OCI-LY1 (cell line): ENCODE measurements around the gene JUNB.
A peak's percentile ranks its signal among the peaks of the same experiment; 100 is the strongest.

ENCODE experiments used
- H2AFZ ChIP-seq: fragments of 200-600 bp; sonication (generic), shearing (Covaris generic); 2 replicates; pipeline ENCODE4 v1.6.0; 2014; ENCODE audit warnings: antibody characterized with exemption, mild to moderate bottlenecking, low read length
- H3F3A ChIP-seq: fragments of 200-600 bp; sonication (generic), shearing (Covaris generic); 2 replicates; pipeline ENCODE4 v1.6.0; 2014; ENCODE audit warnings: mild to moderate bottlenecking, antibody characterized with exemption, low read length, moderate library complexity; ENCODE audit not compliant: insufficient read depth
- H3K27ac ChIP-seq: fragments of 200-600 bp; sonication (generic); 2 replicates; pipeline ENCODE4 v1.5.1; 2014; ENCODE audit warnings: low read length, mixed run types, mild to moderate bottlenecking, low read depth; ENCODE audit not compliant: poor library complexity, severe bottlenecking
- H3K27me3 ChIP-seq: fragments of 200-600 bp; sonication (generic); 2 replicates; pipeline ENCODE4 v1.6.0; 2014; ENCODE audit warnings: antibody characterized with exemption, mild to moderate bottlenecking, low read length, moderate library complexity; ENCODE audit not compliant: insufficient read depth
- H3K36me3 ChIP-seq: fragments of 200-600 bp; sonication (generic); 2 replicates; pipeline ENCODE4 v1.6.1; 2014; ENCODE audit warnings: mild to moderate bottlenecking, antibody characterized with exemption, low read length, moderate library complexity, mixed read lengths; ENCODE audit not compliant: insufficient read depth
- H3K4me1 ChIP-seq: fragments of 200-600 bp; sonication (generic); 2 replicates; pipeline ENCODE4 v1.5.1; 2014; ENCODE audit warnings: mild to moderate bottlenecking, low read length, moderate library complexity; ENCODE audit not compliant: insufficient read depth, severe bottlenecking
- H3K4me2 ChIP-seq: fragments of 200-600 bp; sonication (generic), shearing (Covaris generic); 2 replicates; pipeline ENCODE4 v1.6.1; 2014; ENCODE audit warnings: low read length
- H3K4me3 ChIP-seq: fragments of 200-600 bp; sonication (generic); 2 replicates; pipeline ENCODE4 v1.5.1; 2014; ENCODE audit warnings: low read length, low read depth, mild to moderate bottlenecking, mixed read lengths; ENCODE audit not compliant: poor library complexity, severe bottlenecking
- H3K79me2 ChIP-seq: fragments of 200-600 bp; shearing (Covaris generic); 2 replicates; pipeline ENCODE4 v1.6.1; 2016; ENCODE audit warnings: mixed run types, low read length, mixed read lengths; ENCODE audit not compliant: insufficient read depth
- H3K9ac ChIP-seq: fragments of 200-600 bp; sonication (generic), shearing (Covaris generic); 2 replicates; pipeline ENCODE4 v1.6.1; 2014; ENCODE audit warnings: mild to moderate bottlenecking, low read length, mixed read lengths
- H3K9me2 ChIP-seq: fragments of 200-600 bp; sonication (generic), shearing (Covaris generic); 2 replicates; pipeline ENCODE4 v1.6.1; 2014; ENCODE audit warnings: low read depth, mild to moderate bottlenecking, low read length, mixed read lengths
- H3K9me3 ChIP-seq: fragments of 200-600 bp; shearing (Covaris generic); 2 replicates; pipeline ENCODE4 v1.6.1; 2014; ENCODE audit warnings: low read length, mixed read lengths
- H4K20me1 ChIP-seq: fragments of 200-600 bp; sonication (generic), shearing (Covaris generic); 2 replicates; pipeline ENCODE4 v1.6.0; 2016; ENCODE audit warnings: mild to moderate bottlenecking, low read length; ENCODE audit not compliant: insufficient read depth
- EZH2 ChIP-seq: fragments of 200-600 bp; sonication (generic), shearing (Covaris generic); IDR thresholded peaks from 2 replicates; pipeline ENCODE4 v1.8.0; 2017; ENCODE audit warnings: borderline replicate concordance, mixed run types, mild to moderate bottlenecking, antibody characterized with exemption, low read length, moderate library complexity, mixed read lengths
- TF ChIP-seq, protein P1 (sequence below): fragments of 200-600 bp; sonication (generic), shearing (Covaris generic); IDR thresholded peaks from 2 replicates; pipeline ENCODE4 v1.5.1; 2017; ENCODE audit warnings: mild to moderate bottlenecking, antibody characterized with exemption, low read length, moderate library complexity, mixed read lengths

Gene JUNB

DNA sequence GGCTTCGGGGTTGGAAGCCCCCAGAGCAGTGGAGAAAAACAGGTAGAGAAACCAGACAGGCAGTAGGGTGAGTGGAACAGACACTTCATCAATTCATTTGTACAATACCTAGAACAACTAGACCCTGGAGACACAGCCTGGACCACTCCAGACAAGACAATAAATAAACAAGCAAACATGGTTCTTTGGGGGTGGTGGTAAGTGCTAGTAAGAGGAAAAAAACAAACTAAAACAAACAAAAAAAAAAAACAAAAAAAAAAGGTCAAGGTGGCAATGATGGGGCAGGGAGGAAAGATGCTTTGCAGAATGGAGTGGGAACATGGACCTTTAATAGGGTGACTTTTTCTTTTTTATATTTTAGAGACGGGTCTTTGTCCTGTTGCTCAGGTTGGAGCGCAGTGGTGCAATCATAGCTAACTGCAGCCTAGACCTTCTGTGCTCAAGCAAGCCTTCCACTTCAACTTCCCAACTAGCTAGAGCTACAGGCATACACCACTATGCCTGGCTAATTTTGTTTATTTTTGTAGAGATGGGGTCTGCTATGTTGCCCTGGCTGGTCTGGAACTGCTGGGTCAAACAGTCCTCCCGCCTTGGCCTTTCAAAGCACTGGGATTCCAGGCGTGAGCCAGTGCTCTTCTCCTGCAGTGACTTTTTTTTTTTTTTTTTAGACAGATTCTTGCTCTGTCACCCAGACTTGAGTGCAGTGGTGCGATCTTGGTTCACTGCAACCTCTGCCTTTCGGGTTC lies 3.1 kb downstream of the JUNB start:
- H4K20me1 ChIP-seq = no peaks in the 10 kb centered on the region
- H2AFZ ChIP-seq = no peak overlapping the region
- peaks cover 4% of the 10 kb centered on the region; the same call in 1 of the 2 replicates for H3K36me3 ChIP-seq
- no peaks in the 10 kb centered on the region for H3K9me2 ChIP-seq
- no peak for TF ChIP-seq EZH2
- TF ChIP-seq, protein P1, sequence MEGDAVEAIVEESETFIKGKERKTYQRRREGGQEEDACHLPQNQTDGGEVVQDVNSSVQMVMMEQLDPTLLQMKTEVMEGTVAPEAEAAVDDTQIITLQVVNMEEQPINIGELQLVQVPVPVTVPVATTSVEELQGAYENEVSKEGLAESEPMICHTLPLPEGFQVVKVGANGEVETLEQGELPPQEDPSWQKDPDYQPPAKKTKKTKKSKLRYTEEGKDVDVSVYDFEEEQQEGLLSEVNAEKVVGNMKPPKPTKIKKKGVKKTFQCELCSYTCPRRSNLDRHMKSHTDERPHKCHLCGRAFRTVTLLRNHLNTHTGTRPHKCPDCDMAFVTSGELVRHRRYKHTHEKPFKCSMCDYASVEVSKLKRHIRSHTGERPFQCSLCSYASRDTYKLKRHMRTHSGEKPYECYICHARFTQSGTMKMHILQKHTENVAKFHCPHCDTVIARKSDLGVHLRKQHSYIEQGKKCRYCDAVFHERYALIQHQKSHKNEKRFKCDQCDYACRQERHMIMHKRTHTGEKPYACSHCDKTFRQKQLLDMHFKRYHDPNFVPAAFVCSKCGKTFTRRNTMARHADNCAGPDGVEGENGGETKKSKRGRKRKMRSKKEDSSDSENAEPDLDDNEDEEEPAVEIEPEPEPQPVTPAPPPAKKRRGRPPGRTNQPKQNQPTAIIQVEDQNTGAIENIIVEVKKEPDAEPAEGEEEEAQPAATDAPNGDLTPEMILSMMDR = no peak
- H3K79me2 ChIP-seq = no peaks in the 10 kb centered on the region
- peak overlapping the region; percentile 77 for H3K4me2 ChIP-seq
- H3K9ac ChIP-seq = peak overlapping the region; percentile 77
- peak overlapping the region; percentile 76 for H3K4me3 ChIP-seq
- H3K27me3 ChIP-seq = no peaks in the 10 kb centered on the region
- peaks cover 30% of the 10 kb centered on the region for H3K4me1 ChIP-seq
- peak overlapping the region; percentile 42 for H3K27ac ChIP-seq
- no peaks in the 10 kb centered on the region for H3K9me3 ChIP-seq
- H3F3A ChIP-seq = no peaks in the 10 kb centered on the region

DNA sequence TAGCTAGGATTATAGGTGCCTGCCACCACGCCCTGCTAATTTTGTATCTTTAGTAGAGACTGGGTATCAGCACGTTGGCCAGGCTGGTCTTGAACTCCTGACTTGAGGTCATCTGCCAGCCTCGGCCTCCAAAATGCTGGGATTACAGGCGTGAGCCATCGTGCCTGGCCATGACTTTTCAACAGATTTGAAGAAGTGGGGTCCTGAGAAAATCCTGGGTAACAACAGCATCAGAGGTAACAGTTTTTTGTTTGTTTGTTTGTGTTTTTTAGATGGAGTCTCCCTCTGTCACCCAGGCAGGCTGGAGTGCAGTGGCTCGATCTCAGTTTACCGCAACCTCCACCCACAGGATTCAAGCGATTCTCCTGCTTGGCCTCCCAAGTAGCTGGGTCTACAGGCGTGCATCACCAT lies 3.7 kb downstream of the JUNB start:
- Histone ChIP-seq H3K4me2 (no peak overlapping the region), H3K36me3 (peaks cover 9% of the 10 kb centered on the region; the same call in 1 of the 2 replicates), H3K4me3 (no peak overlapping the region), H3F3A (no peaks in the 10 kb centered on the region), H3K27me3 (no peaks in the 10 kb centered on the region), H3K9me2 (no peaks in the 10 kb centered on the region), H3K27ac (peak overlapping the region; percentile 42), H3K9ac (no peak overlapping the region), H3K4me1 (peaks cover 32% of the 10 kb centered on the region), H2AFZ (no peak overlapping the region), H3K79me2 (no peaks in the 10 kb centered on the region), H4K20me1 (no peaks in the 10 kb centered on the region), H3K9me3 (no peaks in the 10 kb centered on the region)
- TF ChIP-seq, protein P1 = no peak

DNA sequence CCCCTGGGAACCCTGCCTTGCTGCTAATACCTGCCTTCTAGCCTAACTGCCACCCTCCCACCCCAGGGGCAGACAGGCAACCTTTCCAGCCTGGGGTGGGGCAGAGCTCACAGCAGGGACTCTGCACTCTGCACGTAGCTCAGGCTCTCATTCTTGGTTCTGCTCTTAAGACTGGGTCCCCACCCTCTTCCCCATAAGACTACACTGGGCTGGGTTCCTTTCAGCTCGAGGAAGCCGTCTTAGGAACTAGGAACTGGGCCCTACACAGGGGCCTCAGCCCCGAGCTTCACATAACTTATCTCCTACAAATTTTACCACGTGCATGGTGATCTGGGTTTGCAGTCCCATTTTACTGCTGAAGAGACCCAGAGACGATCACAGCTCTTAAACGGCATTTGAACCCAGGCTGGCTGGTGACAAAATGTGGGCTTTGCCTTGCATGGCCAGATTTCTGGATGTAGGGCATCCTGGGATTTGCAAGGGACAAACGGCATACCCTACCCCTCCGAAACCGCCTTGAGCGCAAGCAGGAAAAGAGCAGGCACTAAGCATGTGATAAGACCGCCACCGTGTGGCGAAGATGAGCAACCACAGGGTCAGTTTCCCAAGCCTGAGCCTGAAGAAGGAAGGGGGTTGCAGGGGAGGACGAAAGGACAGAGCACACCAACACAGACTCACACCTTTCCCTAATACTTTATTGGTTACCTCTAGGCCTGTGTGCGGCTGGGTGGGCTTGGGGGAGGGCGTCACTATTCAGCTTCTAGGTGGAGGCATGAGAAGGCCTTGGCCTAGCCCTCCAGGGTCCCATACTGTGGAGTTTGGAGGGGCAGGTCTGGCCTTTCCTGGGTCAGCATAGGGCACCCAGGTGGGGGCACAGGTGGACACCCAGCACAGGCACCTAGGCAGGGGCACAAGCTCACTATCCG lies 5.1 kb downstream of the JUNB start:
- H3F3A ChIP-seq = no peaks in the 10 kb centered on the region
- no peak overlapping the region for H3K4me3 ChIP-seq
- H3K4me2 ChIP-seq = peak overlapping the region; percentile 17; the same call in 1 of the 2 replicates
- peak overlapping the region; percentile 34 for H3K27ac ChIP-seq
- peak overlapping the region; percentile 10; the same call in 1 of the 2 replicates for H3K9ac ChIP-seq
- no peaks in the 10 kb centered on the region for H3K79me2 ChIP-seq
- H3K4me1 ChIP-seq = peaks cover 29% of the 10 kb centered on the region
- no peaks in the 10 kb centered on the region for H4K20me1 ChIP-seq
- TF ChIP-seq, protein P1 = peak; percentile 93
- no peak for TF ChIP-seq EZH2
- H3K9me2 ChIP-seq = no peaks in the 10 kb centered on the region
- H3K27me3 ChIP-seq = no peaks in the 10 kb centered on the region
- H3K9me3 ChIP-seq = no peaks in the 10 kb centered on the region
- no peak overlapping the region for H2AFZ ChIP-seq
- H3K36me3 ChIP-seq = peaks cover 16% of the 10 kb centered on the region; the same call in 1 of the 2 replicates
